SK-N-MC (cell line): ENCODE data around the gene ATP8B3.

Experiments
- EZH2 ChIP-seq: fragments of 200-600 bp; sonication (generic); IDR thresholded peaks from one replicate; pipeline ENCODE4 v1.6.1; 2017; ENCODE audit warnings: antibody characterized with exemption
- FOXP2 ChIP-seq: optimal IDR thresholded peaks from 2 replicates; pipeline ENCODE3; 2011; ENCODE audit warnings: mild to moderate bottlenecking, moderate library complexity; ENCODE audit not compliant: insufficient read depth; ENCODE audit errors: extremely low read length, control extremely low read depth
- POLR2AphosphoS5 ChIP-seq: IDR thresholded peaks from 2 replicates; pipeline ENCODE4 v1.6.1; 2012; ENCODE audit warnings: mild to moderate bottlenecking, low read depth, low read length, borderline replicate concordance

DNA sequence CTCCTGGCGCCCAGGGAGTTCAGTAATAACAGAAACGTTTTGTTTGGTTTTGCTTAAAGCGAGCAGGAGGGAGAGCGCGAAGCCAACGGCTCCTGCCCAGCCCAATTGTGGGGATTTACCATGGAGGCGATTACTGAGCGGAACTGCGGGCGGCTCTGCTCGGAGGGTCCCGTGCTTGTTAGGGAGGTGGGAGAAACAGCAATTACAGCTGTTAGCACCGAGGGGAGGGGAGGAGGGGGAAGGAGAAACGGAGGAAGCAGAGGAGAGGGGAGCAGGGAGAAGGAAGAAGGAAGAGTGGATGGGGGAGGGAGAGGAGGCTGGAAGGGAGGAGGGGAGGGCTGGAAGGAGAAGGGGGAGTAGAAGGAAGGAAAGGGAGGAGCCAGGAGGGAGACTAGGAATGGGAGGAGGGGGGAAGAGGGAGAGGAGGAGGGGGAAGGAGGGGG is 66.5 kb downstream of the ATP8B3 start:
- TF ChIP-seq POLR2AphosphoS5 (no peak), EZH2 (no peak), FOXP2 (no peak)
